HG03064 (cell line): ENCODE data around the gene FBXO46.

Source experiments
- ATAC-seq: cut with Tn5 transposase; IDR thresholded peaks from one replicate; pipeline ENCODE4 v1.9.1; 2021; ENCODE audit warnings: low read depth; ENCODE audit not compliant: unreplicated experiment

FBXO46 gene

GRCh38 chr19:45730368-45731288, at the start of gene FBXO46:
Gene FBXO46 (minus strand): TSS chr19:45730896. CDS start chr19:45713495, 17,401 bp downstream.
- peak; percentile 83 for ATAC-seq

- no peak for ATAC-seq
Observed at GRCh38 chr19:45780146-45780447, 49.4 kb upstream of the FBXO46 start.

GRCh38 chr19:45779231-45780145, 48.8 kb upstream of the FBXO46 start:
- ATAC-seq: peak; percentile 79

- no peak for ATAC-seq
Observed at GRCh38 chr19:45778010-45778661, 47.4 kb upstream of the FBXO46 start.

- no peak for ATAC-seq
Observed at GRCh38 chr19:45777395-45777961, 46.8 kb upstream of the FBXO46 start.

- no peak for ATAC-seq
Observed at GRCh38 chr19:45774765-45775164, 44.1 kb upstream of the FBXO46 start.

GRCh38 chr19:45773384-45773783, 42.7 kb upstream of the FBXO46 start:
- no peak for ATAC-seq

GRCh38 chr19:45772912-45773311, 42.2 kb upstream of the FBXO46 start:
- no peak for ATAC-seq

- ATAC-seq: no peak
Observed at GRCh38 chr19:45772130-45772840, 41.6 kb upstream of the FBXO46 start.

GRCh38 chr19:45771311-45771933, 40.7 kb upstream of the FBXO46 start:
- ATAC-seq: no peak

- peak; percentile 42 for ATAC-seq
Observed at GRCh38 chr19:45770192-45771101, 39.8 kb upstream of the FBXO46 start.

- ATAC-seq: no peak
Observed at GRCh38 chr19:45769821-45770191, 39.1 kb upstream of the FBXO46 start.

GRCh38 chr19:45768984-45769782, 38.5 kb upstream of the FBXO46 start, which contains the start of gene SIX5:
Gene SIX5 (minus strand): TSS chr19:45769252. CDS start chr19:45768844, 408 bp downstream.
- ATAC-seq: peak; percentile 50

GRCh38 chr19:45768655-45768983, 37.9 kb upstream of the FBXO46 start:
- ATAC-seq: no peak

GRCh38 chr19:45767881-45768654, 37.4 kb upstream of the FBXO46 start:
- no peak for ATAC-seq

GRCh38 chr19:45767410-45767880, 36.7 kb upstream of the FBXO46 start:
- no peak for ATAC-seq

- ATAC-seq: no peak
Observed at GRCh38 chr19:45766869-45767346, 36.2 kb upstream of the FBXO46 start.
